Naive thymus-derived CD8-positive, alpha-beta T cell (primary cell): ENCODE data around the gene DMGDH. TPM values are rescaled to one million over a fixed set of nuclear protein-coding genes. Genes with fewer than 3 reads are reported as not detected.
"Not testable (repeated sequence)": the region's sequence is repeated elsewhere in the genome, so short reads cannot be mapped to it uniquely, and the experiment has no call there.

Source experiments
- ATAC-seq, 2 donors: fragments of 150-1000 bp; cut with Tn5 transposase in 1 of 2; sonication (Bioruptor Pico), chemical (Tn5 transposase) in 1 of 2; 1 replicate in 1 of 2; 2 replicates in 1 of 2; pipeline ENCODE4 v1.10.0; 2021; ENCODE audit warnings: mild to moderate bottlenecking in 2 of 2, moderate library complexity in 2 of 2
- POLR2A ChIA-PET: fragments of 350-600 bp; sonication (Branson Sonifier 250); formaldehyde crosslinking; loops from one replicate; lab custom pipeline; 2021; ENCODE audit warnings: antibody characterized with exemption; lab: Charles Lee
- DNase-seq, 10 donors: peaks; one replicate each; pipeline versions ENCODE4 v3.0.0 to v3.0.0-alpha.2; 2020 to 2022
- H3K27ac Mint-ChIP-seq, 10 donors: one replicate each; pipeline ENCODE4 v1.8.0; 2020 to 2022; ENCODE audit warnings: mild to moderate bottlenecking in 10 of 10, mixed read lengths in 10 of 10, moderate library complexity in 4 of 10, inconsistent platforms in 1 of 10
- H3K27me3 Mint-ChIP-seq, 5 donors: one replicate each; pipeline ENCODE4 v1.8.0; 2021 to 2022; ENCODE audit warnings: mixed read lengths in 5 of 5
- H3K36me3 Mint-ChIP-seq, 3 donors: one replicate each; pipeline ENCODE4 v1.8.0; 2020 to 2022; ENCODE audit warnings: mixed read lengths in 3 of 3, mild to moderate bottlenecking in 2 of 3, inconsistent platforms in 1 of 3
- H3K4me1 Mint-ChIP-seq, 4 donors: one replicate each; pipeline ENCODE4 v1.8.0; 2021 to 2022; ENCODE audit warnings: mixed read lengths in 4 of 4
- H3K4me3 Mint-ChIP-seq, 10 donors: one replicate each; pipeline ENCODE4 v1.8.0; 2020 to 2022; ENCODE audit warnings: mild to moderate bottlenecking in 10 of 10, mixed read lengths in 10 of 10, moderate library complexity in 6 of 10, inconsistent platforms in 1 of 10
- H3K9me3 Mint-ChIP-seq, 9 donors: one replicate each; pipeline ENCODE4 v1.8.0; 2020 to 2022; ENCODE audit warnings: mixed read lengths in 9 of 9, mild to moderate bottlenecking in 3 of 9, inconsistent platforms in 1 of 9, moderate library complexity in 1 of 9
- polyA plus RNA-seq, 3 donors: library from polyadenylated mRNA; unstranded; fragments of 300-500 nt; fragmentation: Illumina TruSeq; gene quantifications; one replicate each; pipeline ENCODE4 v1.2.3, GENCODE V29; 2021
- total RNA-seq, 8 experiments: library from RNA in 2 of 8; stranded (reverse) in 2 of 8; gene quantifications; one replicate each; pipeline ENCODE4 v1.2.3 and lab custom pipeline; 2021 to 2026

The DMGDH gene
- total and polyA plus RNA-seq, 5 experiments from 2014 or later, result 0.12 to 0.99 (median 0.23) TPM; not detected in 2

GRCh38 chr5:78983194-78983593, 86.3 kb downstream of the DMGDH start:
- not testable (repeated sequence) for ATAC-seq, H3K27me3 Mint-ChIP-seq, H3K36me3 Mint-ChIP-seq, H3K9me3 Mint-ChIP-seq, DNase-seq
- POLR2A ChIA-PET, result interaction anchor here (1.8 to 2.6 kb wide), 2 partner anchors 253 to 688 kb away, joined by 7 to 17 read pairs; partner anchors contain the start of genes AP3B1 and JMY
- peaks cover 12 to 47% (median 20%) of the 10 kb centered on the region in 4 donors for H3K4me1 Mint-ChIP-seq
- H3K27ac Mint-ChIP-seq, result peak overlapping the region; percentile 90 to 96 (median 95)
- H3K4me3 Mint-ChIP-seq, result peak overlapping the region in 6 of 10 donors; percentile 88 to 96 (median 92)

- ATAC-seq (no peak), DNase-seq (no peak)
- Mint-ChIP-seq H3K36me3 (no peaks in the 10 kb centered on the region), H3K4me1 (peaks cover 15 to 38% (median 18%) of the 10 kb centered on the region in 4 donors), H3K4me3 (no peak overlapping the region), H3K27ac (no peak overlapping the region), H3K27me3 (peaks cover 0 to 9% (median 0%) of the 10 kb centered on the region in 5 donors), H3K9me3 (no peaks in the 10 kb centered on the region)
- POLR2A ChIA-PET, result no interaction called here
Measured at GRCh38 chr5:78979909-78980308, 89.6 kb downstream of the DMGDH start.

- Mint-ChIP-seq H3K36me3 (no peaks in the 10 kb centered on the region), H3K4me3 (no peak overlapping the region), H3K27me3 (peaks cover 0 to 9% (median 0%) of the 10 kb centered on the region in 5 donors), H3K27ac (no peak overlapping the region), H3K9me3 (no peaks in the 10 kb centered on the region), H3K4me1 (peaks cover 15 to 38% (median 18%) of the 10 kb centered on the region in 4 donors)
- ATAC-seq, result no peak
- DNase-seq, result no peak
- POLR2A ChIA-PET, result no interaction called here
Measured at GRCh38 chr5:78979117-78979742, 90.2 kb downstream of the DMGDH start.

GRCh38 chr5:78975035-78975434, 94.4 kb downstream of the DMGDH start:
- DNase-seq, result no peak
- ATAC-seq, result no peak
- Mint-ChIP-seq H3K9me3 (no peaks in the 10 kb centered on the region), H3K27ac (peak overlapping the region in 1 of 10 donors; percentile 20), H3K4me1 (peaks cover 3 to 17% (median 14%) of the 10 kb centered on the region in 4 donors), H3K36me3 (no peaks in the 10 kb centered on the region), H3K27me3 (peaks cover 0 to 9% (median 0%) of the 10 kb centered on the region in 5 donors), H3K4me3 (no peak overlapping the region)
- POLR2A ChIA-PET, result interaction anchor here (1.5 kb wide), 1 partner anchor 11 kb away, joined by 6 read pairs; the partner anchor contains the start of gene ARSB

- Mint-ChIP-seq H3K27ac (peak overlapping the region in 1 of 10 donors; percentile 20), H3K4me3 (no peak overlapping the region), H3K9me3 (no peaks in the 10 kb centered on the region), H3K36me3 (no peaks in the 10 kb centered on the region), H3K27me3 (peaks cover 0 to 9% (median 0%) of the 10 kb centered on the region in 5 donors), H3K4me1 (peaks cover 3 to 17% (median 12%) of the 10 kb centered on the region in 4 donors)
- DNase-seq (no peak), ATAC-seq (no peak)
- POLR2A ChIA-PET, result interaction anchor here (1.5 kb wide), 1 partner anchor 11 kb away, joined by 6 read pairs; the partner anchor contains the start of gene ARSB
Measured at GRCh38 chr5:78974601-78975000, 94.9 kb downstream of the DMGDH start.

GRCh38 chr5:78974011-78974410, 95.5 kb downstream of the DMGDH start:
- Mint-ChIP-seq H3K27me3 (peaks cover 0 to 9% (median 0%) of the 10 kb centered on the region in 5 donors), H3K36me3 (peaks cover 0 to 2% (median 2%) of the 10 kb centered on the region in 3 donors), H3K27ac (no peak overlapping the region), H3K9me3 (no peaks in the 10 kb centered on the region), H3K4me1 (peaks cover 3 to 15% (median 10%) of the 10 kb centered on the region in 4 donors), H3K4me3 (no peak overlapping the region)
- no peak for DNase-seq
- POLR2A ChIA-PET, result no interaction called here
- ATAC-seq, result no peak

GRCh38 chr5:78972654-78973428, 96.6 kb downstream of the DMGDH start:
- Mint-ChIP-seq H3K27ac (no peak overlapping the region), H3K36me3 (peaks cover 0 to 12% (median 8%) of the 10 kb centered on the region in 3 donors), H3K9me3 (no peaks in the 10 kb centered on the region), H3K27me3 (peaks cover 0 to 9% (median 0%) of the 10 kb centered on the region in 5 donors), H3K4me3 (no peak overlapping the region), H3K4me1 (peaks cover 3 to 15% (median 10%) of the 10 kb centered on the region in 4 donors)
- POLR2A ChIA-PET, result interaction anchor here (0.6 kb wide), 1 partner anchor 44 kb away, joined by 3 read pairs; no protein-coding TSS in a partner anchor
- ATAC-seq (no peak), DNase-seq (no peak)

- peaks cover 0 to 11% (median 7%) of the 10 kb centered on the region in 4 donors for H3K4me1 Mint-ChIP-seq
- H3K27me3 Mint-ChIP-seq, result peaks cover 0 to under 1% (median 0%) of the 10 kb centered on the region in 5 donors
- H3K36me3 Mint-ChIP-seq, result peaks cover 0 to 19% (median 11%) of the 10 kb centered on the region in 3 donors
- H3K4me3 Mint-ChIP-seq, result no peak overlapping the region
- ATAC-seq, result no peak
- POLR2A ChIA-PET, result no interaction called here
- DNase-seq, result no peak
- peak overlapping the region in 1 of 10 donors; percentile 75 for H3K27ac Mint-ChIP-seq
- H3K9me3 Mint-ChIP-seq, result no peaks in the 10 kb centered on the region
Measured at GRCh38 chr5:78971998-78972397, 97.5 kb downstream of the DMGDH start.

- DNase-seq, result no peak
- H3K9me3 Mint-ChIP-seq, result no peaks in the 10 kb centered on the region
Measured at GRCh38 chr5:78968781-78969180, 100.7 kb downstream of the DMGDH start.

GRCh38 chr5:78964889-78965288, 104.6 kb downstream of the DMGDH start:
- H3K36me3 Mint-ChIP-seq, result peaks cover 10 to 57% (median 34%) of the 10 kb centered on the region in 3 donors

More at GRCh38 chr5:78968781-78969180, 100.7 kb downstream of the DMGDH start:
- no peak overlapping the region for H3K27ac Mint-ChIP-seq
- peaks cover 7 to 36% (median 19%) of the 10 kb centered on the region in 3 donors for H3K36me3 Mint-ChIP-seq
- ATAC-seq, result no peak
- no peak overlapping the region for H3K4me3 Mint-ChIP-seq
- H3K27me3 Mint-ChIP-seq, result no peaks in the 10 kb centered on the region
- peaks cover 0 to 8% (median 5%) of the 10 kb centered on the region in 4 donors for H3K4me1 Mint-ChIP-seq
- POLR2A ChIA-PET, result no interaction called here

GRCh38 chr5:78961743-78962142, 107.7 kb downstream of the DMGDH start:
- Mint-ChIP-seq H3K4me1 (peaks cover 0 to 2% (median 0%) of the 10 kb centered on the region in 4 donors), H3K27me3 (no peaks in the 10 kb centered on the region), H3K9me3 (no peaks in the 10 kb centered on the region), H3K27ac (no peak overlapping the region), H3K4me3 (no peak overlapping the region), H3K36me3 (peaks cover 10 to 43% (median 23%) of the 10 kb centered on the region in 3 donors)
- no peak for ATAC-seq
- DNase-seq, result no peak
- POLR2A ChIA-PET, result no interaction called here

More at GRCh38 chr5:78964889-78965288, 104.6 kb downstream of the DMGDH start:
- DNase-seq (no peak), ATAC-seq (no peak)
- no peaks in the 10 kb centered on the region for H3K9me3 Mint-ChIP-seq
- H3K27ac Mint-ChIP-seq, result no peak overlapping the region
- no peak overlapping the region for H3K4me3 Mint-ChIP-seq
- no peaks in the 10 kb centered on the region for H3K4me1 Mint-ChIP-seq
- H3K27me3 Mint-ChIP-seq, result no peaks in the 10 kb centered on the region
- POLR2A ChIA-PET, result no interaction called here

- Mint-ChIP-seq H3K4me1 (peaks cover 0 to 2% (median 0%) of the 10 kb centered on the region in 4 donors), H3K9me3 (no peaks in the 10 kb centered on the region), H3K27me3 (no peaks in the 10 kb centered on the region), H3K27ac (no peak overlapping the region), H3K4me3 (no peak overlapping the region), H3K36me3 (peaks cover 15 to 43% (median 28%) of the 10 kb centered on the region in 3 donors)
- no peak for ATAC-seq
- no peak for DNase-seq
- POLR2A ChIA-PET, result no interaction called here
Measured at GRCh38 chr5:78959767-78960166, 109.7 kb downstream of the DMGDH start.
